K562 (cell line): ENCODE measurements around the gene CEMIP2. TPM values are rescaled to one million over a fixed set of nuclear protein-coding genes. Genes with fewer than 3 reads are reported as not detected.

ENCODE experiments used
- ATAC-seq: fragments of 200-7000 bp; cut with Tn5 transposase; 3 replicates; pipeline ENCODE4 v1.9.1; 2020; ENCODE audit warnings: moderate library complexity
- BruUV-seq: library from RNA; stranded (reverse); fragments of 400-500 nt; replicated peaks from 2 replicates; lab custom pipeline; 2021; lab: Mats Ljungman, UMichigan
- CTCF ChIA-PET: fragments of 300-600 bp; formaldehyde crosslinking; extraction: SDS; loops from one replicate; lab custom pipeline; 2021; ENCODE audit warnings: low intra/inter-chr PET ratio; lab: Yijun Ruan, JAX
- POLR2A ChIA-PET: fragments of 300-600, 350-650 bp; sonication (Branson Sonifier 250); formaldehyde crosslinking; extraction: SDS; loops from one replicate; lab custom pipeline; 2021; ENCODE audit warnings: antibody characterized with exemption, inconsistent platforms; lab: Yijun Ruan, JAX
- DNase-seq, 4 experiments: peaks; one replicate each; pipeline versions ENCODE4 v3.0.0 to v3.0.0-alpha.2; 2011 to 2018; ENCODE audit warnings: low spot score in 3 of 4, mixed read lengths in 3 of 4; ENCODE audit errors: extremely low read depth in 1 of 4
- FAIRE-seq: peaks from 2 replicates; lab custom pipeline; 2011; peaks lifted over from hg19 to GRCh38; lab: Jason Lieb, UNC
- H2AFZ ChIP-seq: 2 replicates; pipeline ENCODE4 v1.6.0; 2011; ENCODE audit warnings: low read depth, low read length, control low read depth, inconsistent platforms
- H3K27ac ChIP-seq: fragments of 200-600 bp; 3 replicates; pipeline ENCODE4 v1.8.0; 2011; ENCODE audit warnings: low read depth, mild to moderate bottlenecking, control low read depth, inconsistent platforms, low read length, moderate library complexity, mixed read lengths; ENCODE audit errors: extremely low read depth
- H3K27me3 ChIP-seq, 2 experiments: fragments of 300-600 bp in 1 of 2; 2 replicates in 1 of 2; 3 replicates in 1 of 2; pipeline versions ENCODE4 v1.6.0 to v1.8.0; 2011; ENCODE audit warnings: inconsistent platforms in 2 of 2, low read length in 2 of 2, mild to moderate bottlenecking in 1 of 2, mixed read lengths in 1 of 2, moderate library complexity in 1 of 2; ENCODE audit not compliant: control insufficient read depth in 2 of 2, insufficient read depth in 2 of 2
- H3K36me3 ChIP-seq: fragments of 300-600 bp; 3 replicates; pipeline ENCODE4 v1.8.0; 2011; ENCODE audit warnings: mild to moderate bottlenecking, low read length, inconsistent platforms; ENCODE audit not compliant: control insufficient read depth, insufficient read depth
- H3K4me1 ChIP-seq, 2 experiments: fragments of 200-600 bp in 1 of 2; replicated peaks in 1 of 2; 2 replicates in 1 of 2; 3 replicates in 1 of 2; pipeline versions ENCODE4 v1.5.1 to v1.8.0; 2011; ENCODE audit warnings: inconsistent platforms in 2 of 2, low read length in 2 of 2, mild to moderate bottlenecking in 1 of 2, mixed read lengths in 1 of 2, moderate library complexity in 1 of 2; ENCODE audit not compliant: control insufficient read depth in 2 of 2, insufficient read depth in 2 of 2
- H3K4me2 ChIP-seq: 2 replicates; pipeline ENCODE4 v1.6.1; 2011; ENCODE audit warnings: low read length, control low read depth, inconsistent platforms, mixed read lengths; ENCODE audit not compliant: insufficient read depth
- H3K4me3 ChIP-seq: fragments of 200-600 bp; sonication (generic), shearing (Covaris generic); 2 replicates; pipeline ENCODE4 v1.5.1; 2016; ENCODE audit warnings: control low read depth, inconsistent platforms
- H3K79me2 ChIP-seq: fragments of 200-600 bp; 3 replicates; pipeline ENCODE4 v1.8.0; 2011; ENCODE audit warnings: low read length, inconsistent platforms; ENCODE audit not compliant: control insufficient read depth, insufficient read depth
- H3K9ac ChIP-seq, 2 experiments: 2 replicates each; pipeline versions ENCODE4 v1.6.0 to v1.6.1; 2011; ENCODE audit warnings: low read depth in 2 of 2, low read length in 2 of 2, control low read depth in 1 of 2, inconsistent platforms in 1 of 2, mild to moderate bottlenecking in 1 of 2, mixed read lengths in 1 of 2; ENCODE audit not compliant: insufficient read depth in 1 of 2
- H3K9me1 ChIP-seq: one replicate; pipeline ENCODE4 v1.6.0; 2011; ENCODE audit warnings: inconsistent platforms, mild to moderate bottlenecking, low read length, moderate library complexity; ENCODE audit not compliant: control insufficient read depth, insufficient read depth
- H3K9me3 ChIP-seq: replicated peaks from 2 replicates; pipeline ENCODE4 v1.5.1; 2011; ENCODE audit warnings: low read depth, low read length, inconsistent platforms; ENCODE audit not compliant: control insufficient read depth, insufficient read depth
- H4K20me1 ChIP-seq: replicated peaks from 2 replicates; pipeline ENCODE4 v1.6.1; 2011; ENCODE audit warnings: low read length, inconsistent platforms, mixed read lengths; ENCODE audit not compliant: control insufficient read depth, insufficient read depth
- BACH1 ChIP-seq: fragments of 200-800 bp; sonication (Bioruptor generic); IDR thresholded peaks from 2 replicates; pipeline ENCODE4 v1.6.1; 2016; ENCODE audit warnings: missing genetic modification characterization, missing compliant biosample characterization
- HDAC1 ChIP-seq, 2 experiments: fragments of 450-650 bp; IDR thresholded peaks; 2 replicates each; pipeline ENCODE4 v1.6.1; 2016 to 2017; ENCODE audit warnings: inconsistent platforms in 1 of 2, mild to moderate bottlenecking in 1 of 2, moderate library complexity in 1 of 2
- NFATC3 ChIP-seq: fragments of 450-650 bp; IDR thresholded peaks from 2 replicates; pipeline ENCODE4 v1.6.1; 2017; ENCODE audit warnings: mild to moderate bottlenecking
- NR2C2 ChIP-seq, 2 experiments: fragments of 200-800 bp in 1 of 2; sonication (Bioruptor generic) in 1 of 2; sonication (generic) in 1 of 2; formaldehyde crosslinking in 1 of 2; IDR thresholded peaks; 2 replicates each; pipeline versions ENCODE4 v1.6.1 to v1.8.0; 2016 to 2022; ENCODE audit warnings: mild to moderate bottlenecking in 1 of 2, missing compliant biosample characterization in 1 of 2, missing genetic modification characterization in 1 of 2, missing genetic modification reagents in 1 of 2
- RB1 ChIP-seq: fragments of 450-650 bp; IDR thresholded peaks from 2 replicates; pipeline ENCODE4 v1.6.1; 2017; ENCODE audit warnings: low read depth, mild to moderate bottlenecking
- TEAD1 ChIP-seq, 2 experiments: fragments of 450-650 bp in 1 of 2; sonication (generic) in 1 of 2; formaldehyde crosslinking; IDR thresholded peaks; 2 replicates each; pipeline versions ENCODE4 v1.4.0 to v1.8.0; 2020 to 2022; ENCODE audit warnings: mild to moderate bottlenecking in 2 of 2, missing genetic modification reagents in 1 of 2
- ZEB2 ChIP-seq: fragments of 450-650 bp; IDR thresholded peaks from 2 replicates; pipeline ENCODE4 v1.6.1; 2016
- ZNF23 ChIP-seq: fragments of 250-450 bp; sonication (Bioruptor Pico); IDR thresholded peaks from 2 replicates; pipeline ENCODE4 v1.4.0; 2020; ENCODE audit warnings: mild to moderate bottlenecking
- ZNF449 ChIP-seq: fragments of 250-450 bp; sonication (Bioruptor Pico); IDR thresholded peaks from 2 replicates; pipeline ENCODE4 v1.8.0; 2022; ENCODE audit warnings: moderate library complexity, mild to moderate bottlenecking, inconsistent platforms
- in situ Hi-C: fragments of 300-500 bp; cut with MboI; formaldehyde crosslinking; loops from 4 replicates; pipeline ENCODE4 v1.15.0; 2018; ENCODE audit warnings: inconsistent platforms, mixed read lengths
- intact Hi-C: fragments of 100-400 bp; cut with micrococcal nuclease; formaldehyde crosslinking; loops from 2 replicates; pipeline ENCODE4 v1.14.2; 2022
- polyA plus RNA-seq, 8 experiments: library from polyadenylated mRNA; depleted of rRNA in 4 of 8; stranded (reverse) in 5 of 8; unstranded in 3 of 8; fragments of >200 nt; fragmentation: Nextera tagmentation in 2 of 8; fragmentation: Illumina TruSeq in 1 of 8; extraction: Ambion mirVana in 2 of 8; extraction: Trizol in 1 of 8; gene quantifications; 2 replicates each; pipeline versions ENCODE4 v1.2.1 to v1.2.3, GENCODE V29; 2011 to 2014; ENCODE audit warnings: inconsistent platforms in 1 of 8, missing spikeins in 1 of 8
- total RNA-seq, 7 experiments: library from RNA; depleted of rRNA in 6 of 7; stranded (reverse); fragments of >200 nt in 6 of 7; fragmentation: Illumina TruSeq in 2 of 7; extraction: Trizol in 2 of 7; gene quantifications; 2 replicates each; pipeline versions ENCODE4 v1.2.1 to v1.2.3, GENCODE V29; 2011 to 2021; ENCODE audit warnings: low replicate concordance in 1 of 7

CEMIP2 gene
- total and polyA plus RNA-seq, 9 of the 15 experiments (the other 6 are each of a cell fraction or from before 2014, with no cell fraction given), result 5.4 to 29.9 (median 14.2) TPM

- TF ChIP-seq BACH1 (tag), result no peak
- TF ChIP-seq NFATC3, result no peak
- TF ChIP-seq TEAD1 (CRISPR knock-in tag; IDR thresholded peaks at IDR 0.05), result no peak
- TF ChIP-seq NR2C2 (CRISPR knock-in tag; IDR thresholded peaks at IDR 0.05), result no peak
- TF ChIP-seq NR2C2 (tag; IDR thresholded peaks at IDR 0.05), result no peak
- TF ChIP-seq RB1, result no peak
- no peak for TF ChIP-seq ZNF449
- no peak for TF ChIP-seq ZEB2
- no peak for TF ChIP-seq HDAC1 (IDR thresholded peaks at IDR 0.05)
- no peak for TF ChIP-seq ZNF23 (CRISPR knock-in tag)
- TF ChIP-seq, all 486 proteins: peak for 0
- in situ Hi-C loops, result no loop called here
- peaks cover 7 to 13% of the 10 kb centered on the region in 2 experiments; a peak in 4 of 5 replicates for H3K4me1 ChIP-seq
- no peaks in the 10 kb centered on the region for H3K79me2 ChIP-seq
- intact Hi-C loops, result no loop called here
- H3K4me2 ChIP-seq, result no peak overlapping the region
- no peaks in the 10 kb centered on the region for H4K20me1 ChIP-seq
- ChIA-PET CTCF (no interaction called here), POLR2A (no interaction called here)
- DNase-seq (no peak), FAIRE-seq (no peak), ATAC-seq (no peak)
- no peak overlapping the region for H3K27ac ChIP-seq
- no peaks in the 10 kb centered on the region for H3K27me3 ChIP-seq
- no peaks in the 10 kb centered on the region; the same call in 2 of the 3 replicates for H3K36me3 ChIP-seq
- peaks cover 2% of the 10 kb centered on the region for H3K9me3 ChIP-seq
- H3K9me1 ChIP-seq, result no peaks in the 10 kb centered on the region
- no peak overlapping the region for H3K9ac ChIP-seq
- BruUV-seq, result no TSS peak
- H3K4me3 ChIP-seq, result no peak overlapping the region
- H2AFZ ChIP-seq, result no peak overlapping the region
These were observed 91.9 kb downstream of the CEMIP2 start for GRCh38 chr9:71676460-71676859.
